SK-N-SH treated with all-trans-retinoic acid at 6 μM for 48 hours (cell line): Measurements from ENCODE around the gene SETDB2.
A peak's percentile ranks its signal among the peaks of the same experiment; 100 is the strongest.

ENCODE experiments used
- ATAC-seq: fragments of 200-7000 bp; cut with Tn5 transposase; 3 replicates; pipeline ENCODE4 v1.9.1; 2020; ENCODE audit warnings: mild to moderate bottlenecking, moderate library complexity
- ARNTL ChIP-seq: fragments of 450-650 bp; formaldehyde crosslinking; IDR thresholded peaks from 2 replicates; pipeline ENCODE4 v1.5.0; 2020; ENCODE audit warnings: low read depth, mild to moderate bottlenecking, moderate library complexity, borderline replicate concordance
- CSDC2 ChIP-seq: fragments of 250-450 bp; sonication (Bioruptor Pico); IDR thresholded peaks from 2 replicates; pipeline ENCODE4 v1.5.0; 2020; ENCODE audit warnings: mild to moderate bottlenecking, moderate library complexity
- ESRRG ChIP-seq: fragments of 250-450 bp; sonication (Bioruptor Pico); IDR thresholded peaks from 2 replicates; pipeline ENCODE4 v1.6.1; 2021; ENCODE audit warnings: mild to moderate bottlenecking
- GLIS3 ChIP-seq: fragments of 250-450 bp; sonication (Bioruptor Pico); IDR thresholded peaks from 2 replicates; pipeline ENCODE4 v1.5.0; 2020; ENCODE audit warnings: mild to moderate bottlenecking, moderate library complexity
- OSR1 ChIP-seq: fragments of 250-450 bp; sonication (Bioruptor Pico); IDR thresholded peaks from 2 replicates; pipeline ENCODE4 v1.8.0; 2022; ENCODE audit warnings: moderate library complexity, mild to moderate bottlenecking, inconsistent platforms
- RARB ChIP-seq: fragments of 250-450 bp; sonication (Bioruptor Pico); IDR thresholded peaks from 2 replicates; pipeline ENCODE4 v1.8.0; 2021; ENCODE audit warnings: mild to moderate bottlenecking, moderate library complexity
- SNAI2 ChIP-seq: fragments of 250-450 bp; sonication (Bioruptor Pico); IDR thresholded peaks from 2 replicates; pipeline ENCODE4 v1.5.0; 2020; ENCODE audit warnings: mild to moderate bottlenecking, moderate library complexity
- TCF4 ChIP-seq: fragments of 250-450 bp; sonication (Bioruptor Pico); IDR thresholded peaks from 2 replicates; pipeline ENCODE4 v1.8.0; 2021; ENCODE audit warnings: mild to moderate bottlenecking, moderate library complexity, borderline replicate concordance
- TOX ChIP-seq: fragments of 250-450 bp; sonication (Bioruptor Pico); IDR thresholded peaks from 2 replicates; pipeline ENCODE4 v1.8.0; 2021; ENCODE audit warnings: mild to moderate bottlenecking, moderate library complexity, borderline replicate concordance
- ZFP3 ChIP-seq: fragments of 250-450 bp; sonication (Bioruptor Pico); IDR thresholded peaks from 2 replicates; pipeline ENCODE4 v1.5.0; 2020; ENCODE audit warnings: mild to moderate bottlenecking, moderate library complexity
- ZFP30 ChIP-seq: fragments of 450-650 bp; formaldehyde crosslinking; IDR thresholded peaks from 2 replicates; pipeline ENCODE4 v1.5.0; 2022; ENCODE audit warnings: mild to moderate bottlenecking, moderate library complexity
- ZNF565 ChIP-seq: fragments of 450-650 bp; formaldehyde crosslinking; conservative IDR thresholded peaks from 2 replicates; pipeline ENCODE4 v1.5.0; 2020; ENCODE audit warnings: low read depth, mild to moderate bottlenecking, moderate library complexity
- ZNF70 ChIP-seq: fragments of 450-650 bp; formaldehyde crosslinking; IDR thresholded peaks from 2 replicates; pipeline ENCODE4 v1.5.0; 2020; ENCODE audit warnings: mild to moderate bottlenecking, moderate library complexity
- TF ChIP-seq, protein P1 (sequence below): fragments of 250-450 bp; sonication (Bioruptor Pico); IDR thresholded peaks from 2 replicates; pipeline ENCODE4 v1.5.1; 2021; ENCODE audit warnings: mild to moderate bottlenecking, moderate library complexity
- TF ChIP-seq, protein P2 (sequence below): fragments of 250-450 bp; sonication (Bioruptor Pico); IDR thresholded peaks from 2 replicates; pipeline ENCODE4 v1.5.0; 2020; ENCODE audit warnings: mild to moderate bottlenecking, moderate library complexity
- TF ChIP-seq, protein P3 (sequence below): fragments of 250-450 bp; sonication (Bioruptor Pico); IDR thresholded peaks from 2 replicates; pipeline ENCODE4 v1.5.1; 2020; ENCODE audit warnings: low read depth, mild to moderate bottlenecking, moderate library complexity

Gene SETDB2, protein sequence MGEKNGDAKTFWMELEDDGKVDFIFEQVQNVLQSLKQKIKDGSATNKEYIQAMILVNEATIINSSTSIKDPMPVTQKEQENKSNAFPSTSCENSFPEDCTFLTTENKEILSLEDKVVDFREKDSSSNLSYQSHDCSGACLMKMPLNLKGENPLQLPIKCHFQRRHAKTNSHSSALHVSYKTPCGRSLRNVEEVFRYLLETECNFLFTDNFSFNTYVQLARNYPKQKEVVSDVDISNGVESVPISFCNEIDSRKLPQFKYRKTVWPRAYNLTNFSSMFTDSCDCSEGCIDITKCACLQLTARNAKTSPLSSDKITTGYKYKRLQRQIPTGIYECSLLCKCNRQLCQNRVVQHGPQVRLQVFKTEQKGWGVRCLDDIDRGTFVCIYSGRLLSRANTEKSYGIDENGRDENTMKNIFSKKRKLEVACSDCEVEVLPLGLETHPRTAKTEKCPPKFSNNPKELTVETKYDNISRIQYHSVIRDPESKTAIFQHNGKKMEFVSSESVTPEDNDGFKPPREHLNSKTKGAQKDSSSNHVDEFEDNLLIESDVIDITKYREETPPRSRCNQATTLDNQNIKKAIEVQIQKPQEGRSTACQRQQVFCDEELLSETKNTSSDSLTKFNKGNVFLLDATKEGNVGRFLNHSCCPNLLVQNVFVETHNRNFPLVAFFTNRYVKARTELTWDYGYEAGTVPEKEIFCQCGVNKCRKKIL

DNA sequence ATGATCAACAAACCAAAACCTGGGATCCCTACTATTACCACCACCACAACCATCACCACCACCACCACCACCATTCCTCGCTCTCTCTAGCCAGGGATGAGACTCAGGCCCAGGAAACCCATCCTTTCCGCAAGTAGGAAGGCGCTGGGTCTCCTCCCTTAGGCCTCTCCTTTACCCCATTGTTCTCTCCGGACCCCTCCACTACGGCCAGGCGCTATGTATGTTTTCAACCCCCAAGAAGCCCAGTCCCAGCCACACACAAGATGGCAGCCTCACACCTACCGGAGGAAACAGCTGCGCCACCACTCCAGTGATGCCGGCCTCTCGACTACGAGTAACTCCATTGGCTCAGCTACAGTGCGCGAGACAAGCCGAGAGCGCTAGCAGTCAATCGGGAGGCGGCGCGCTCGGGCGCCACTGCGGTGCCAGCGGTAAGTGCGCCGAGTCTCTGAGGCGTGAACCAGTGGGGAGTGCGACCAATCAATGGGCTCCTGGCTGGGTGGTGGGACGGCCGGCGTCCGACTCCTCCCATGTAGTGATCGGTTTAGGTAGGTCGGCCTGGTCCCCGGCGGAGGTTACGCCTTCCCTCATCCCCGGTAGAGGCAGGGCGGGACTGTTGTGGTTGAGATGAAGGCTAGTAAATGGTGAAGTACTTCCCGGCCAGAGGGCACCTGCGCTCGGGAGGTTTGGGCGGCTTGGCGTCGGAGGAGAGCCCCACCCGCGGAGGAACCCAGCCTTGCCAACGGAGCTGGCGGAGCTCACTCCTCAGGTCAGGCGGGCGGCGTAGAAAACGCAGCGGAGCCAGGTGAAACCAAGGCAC lies at the start of gene SETDB2, which contains the start of gene CAB39L:
Gene SETDB2 (plus strand): TSS at position 571 of the 820 bp plus-strand sequence. CDS start 7,620 bp downstream, outside the sequence.
Gene CAB39L (minus strand): TSS at position 361 of the 820 bp plus-strand sequence. CDS start 61,154 bp downstream, outside the sequence.
- peak; percentile 97 for ATAC-seq
- 0 out of 2 replicates have a peak, but pooled peaks have one; percentile 22 for TF ChIP-seq ESRRG (CRISPR knock-in tag)
- TF ChIP-seq, protein P1, sequence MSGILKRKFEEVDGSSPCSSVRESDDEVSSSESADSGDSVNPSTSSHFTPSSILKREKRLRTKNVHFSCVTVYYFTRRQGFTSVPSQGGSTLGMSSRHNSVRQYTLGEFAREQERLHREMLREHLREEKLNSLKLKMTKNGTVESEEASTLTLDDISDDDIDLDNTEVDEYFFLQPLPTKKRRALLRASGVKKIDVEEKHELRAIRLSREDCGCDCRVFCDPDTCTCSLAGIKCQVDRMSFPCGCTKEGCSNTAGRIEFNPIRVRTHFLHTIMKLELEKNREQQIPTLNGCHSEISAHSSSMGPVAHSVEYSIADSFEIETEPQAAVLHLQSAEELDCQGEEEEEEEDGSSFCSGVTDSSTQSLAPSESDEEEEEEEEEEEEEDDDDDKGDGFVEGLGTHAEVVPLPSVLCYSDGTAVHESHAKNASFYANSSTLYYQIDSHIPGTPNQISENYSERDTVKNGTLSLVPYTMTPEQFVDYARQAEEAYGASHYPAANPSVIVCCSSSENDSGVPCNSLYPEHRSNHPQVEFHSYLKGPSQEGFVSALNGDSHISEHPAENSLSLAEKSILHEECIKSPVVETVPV (CRISPR knock-in tag): 0 out of 2 replicates have a peak, but pooled peaks have one; percentile 74
- TF ChIP-seq CSDC2 (CRISPR knock-in tag): peak; percentile 78; the same call in 1 of the 2 replicates
- no peak for TF ChIP-seq OSR1
- TF ChIP-seq ARNTL: no peak
- 0 out of 2 replicates have a peak, but pooled peaks have one; percentile 49 for TF ChIP-seq RARB
- 0 out of 2 replicates have a peak, but pooled peaks have one; percentile 52 for TF ChIP-seq ZFP3 (CRISPR knock-in tag)
- TF ChIP-seq, protein P2, sequence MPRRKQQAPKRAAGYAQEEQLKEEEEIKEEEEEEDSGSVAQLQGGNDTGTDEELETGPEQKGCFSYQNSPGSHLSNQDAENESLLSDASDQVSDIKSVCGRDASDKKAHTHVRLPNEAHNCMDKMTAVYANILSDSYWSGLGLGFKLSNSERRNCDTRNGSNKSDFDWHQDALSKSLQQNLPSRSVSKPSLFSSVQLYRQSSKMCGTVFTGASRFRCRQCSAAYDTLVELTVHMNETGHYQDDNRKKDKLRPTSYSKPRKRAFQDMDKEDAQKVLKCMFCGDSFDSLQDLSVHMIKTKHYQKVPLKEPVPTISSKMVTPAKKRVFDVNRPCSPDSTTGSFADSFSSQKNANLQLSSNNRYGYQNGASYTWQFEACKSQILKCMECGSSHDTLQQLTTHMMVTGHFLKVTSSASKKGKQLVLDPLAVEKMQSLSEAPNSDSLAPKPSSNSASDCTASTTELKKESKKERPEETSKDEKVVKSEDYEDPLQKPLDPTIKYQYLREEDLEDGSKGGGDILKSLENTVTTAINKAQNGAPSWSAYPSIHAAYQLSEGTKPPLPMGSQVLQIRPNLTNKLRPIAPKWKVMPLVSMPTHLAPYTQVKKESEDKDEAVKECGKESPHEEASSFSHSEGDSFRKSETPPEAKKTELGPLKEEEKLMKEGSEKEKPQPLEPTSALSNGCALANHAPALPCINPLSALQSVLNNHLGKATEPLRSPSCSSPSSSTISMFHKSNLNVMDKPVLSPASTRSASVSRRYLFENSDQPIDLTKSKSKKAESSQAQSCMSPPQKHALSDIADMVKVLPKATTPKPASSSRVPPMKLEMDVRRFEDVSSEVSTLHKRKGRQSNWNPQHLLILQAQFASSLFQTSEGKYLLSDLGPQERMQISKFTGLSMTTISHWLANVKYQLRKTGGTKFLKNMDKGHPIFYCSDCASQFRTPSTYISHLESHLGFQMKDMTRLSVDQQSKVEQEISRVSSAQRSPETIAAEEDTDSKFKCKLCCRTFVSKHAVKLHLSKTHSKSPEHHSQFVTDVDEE (CRISPR knock-in tag): peak; percentile 77

DNA sequence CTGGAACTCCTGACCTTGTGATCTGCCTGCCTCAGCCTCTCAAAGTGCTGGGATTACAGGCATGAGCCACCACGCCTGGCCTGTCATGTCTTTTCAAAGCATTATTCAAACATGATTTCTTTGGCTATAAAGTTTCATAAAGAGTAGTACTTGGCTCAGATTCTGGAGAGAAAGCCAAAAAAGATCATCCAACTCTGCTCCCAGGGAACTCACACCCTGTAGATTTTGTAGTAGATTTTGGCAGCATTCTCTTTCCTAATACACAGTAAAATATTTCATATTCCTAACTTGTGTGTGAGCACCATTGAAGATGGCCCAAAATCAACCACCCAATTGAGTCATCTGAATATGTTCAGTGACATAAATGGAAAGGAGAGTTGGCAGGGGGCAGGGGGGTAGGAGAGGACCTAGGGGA lies 48.6 kb upstream of the SETDB2 start:
- no peak for ATAC-seq
- TF ChIP-seq ZFP30 (CRISPR knock-in tag) (no peak), ZNF565 (no peak), GLIS3 (CRISPR knock-in tag) (no peak), OSR1 (no peak), CSDC2 (CRISPR knock-in tag) (no peak), ZNF70 (CRISPR knock-in tag) (no peak), ESRRG (CRISPR knock-in tag) (no peak), TCF4 (CRISPR knock-in tag) (no peak), TOX (CRISPR knock-in tag) (no peak), SNAI2 (CRISPR knock-in tag) (no peak)
- TF ChIP-seq, protein P2 (CRISPR knock-in tag): no peak
- TF ChIP-seq, protein P3, sequence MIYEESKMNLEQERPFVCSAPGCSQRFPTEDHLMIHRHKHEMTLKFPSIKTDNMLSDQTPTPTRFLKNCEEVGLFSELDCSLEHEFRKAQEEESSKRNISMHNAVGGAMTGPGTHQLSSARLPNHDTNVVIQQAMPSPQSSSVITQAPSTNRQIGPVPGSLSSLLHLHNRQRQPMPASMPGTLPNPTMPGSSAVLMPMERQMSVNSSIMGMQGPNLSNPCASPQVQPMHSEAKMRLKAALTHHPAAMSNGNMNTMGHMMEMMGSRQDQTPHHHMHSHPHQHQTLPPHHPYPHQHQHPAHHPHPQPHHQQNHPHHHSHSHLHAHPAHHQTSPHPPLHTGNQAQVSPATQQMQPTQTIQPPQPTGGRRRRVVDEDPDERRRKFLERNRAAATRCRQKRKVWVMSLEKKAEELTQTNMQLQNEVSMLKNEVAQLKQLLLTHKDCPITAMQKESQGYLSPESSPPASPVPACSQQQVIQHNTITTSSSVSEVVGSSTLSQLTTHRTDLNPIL (CRISPR knock-in tag): no peak
- TF ChIP-seq, protein P1 (CRISPR knock-in tag): no peak
- TF ChIP-seq, all 23 proteins: peak for 0
